SK-N-SH (cell line): ENCODE data around the gene MAD1L1.

ENCODE experiments used
- EP300 ChIP-seq, 2 experiments: IDR thresholded peaks; 2 replicates each; pipeline versions ENCODE4 v1.4.0 to v1.6.1; 2012; ENCODE audit warnings: borderline replicate concordance in 1 of 2, low read depth in 1 of 2, low read length in 1 of 2
- MEF2A ChIP-seq: IDR thresholded peaks from 2 replicates; pipeline ENCODE4 v1.4.0; 2012; ENCODE audit warnings: low read depth, borderline replicate concordance
- POLR2AphosphoS5 ChIP-seq: IDR thresholded peaks from 2 replicates; pipeline ENCODE4 v1.6.1; 2012; ENCODE audit warnings: low read depth, low read length
- SIN3A ChIP-seq: IDR thresholded peaks from 2 replicates; pipeline ENCODE4 v1.6.1; 2012; ENCODE audit warnings: low read depth, mild to moderate bottlenecking, low read length, moderate library complexity, borderline replicate concordance
- SMC3 ChIP-seq: IDR thresholded peaks from 2 replicates; pipeline ENCODE4 v1.6.1; 2012; ENCODE audit warnings: low read depth, low read length, improper control_type of control experiment
- TAF1 ChIP-seq: IDR thresholded peaks from 2 replicates; pipeline ENCODE4 v1.6.1; 2012; ENCODE audit warnings: low read depth, mild to moderate bottlenecking, low read length, moderate library complexity, borderline replicate concordance
- TCF12 ChIP-seq: IDR thresholded peaks from 2 replicates; pipeline ENCODE4 v1.4.0; 2012
- TEAD4 ChIP-seq: IDR thresholded peaks from 2 replicates; pipeline ENCODE4 v1.4.0; 2012; ENCODE audit warnings: mild to moderate bottlenecking, borderline replicate concordance; ENCODE audit not compliant: insufficient read depth
- TF ChIP-seq, protein P1 (sequence below): fragments of 200-600 bp; sonication (generic); IDR thresholded peaks from 2 replicates; pipeline ENCODE4 v1.6.1; 2017; ENCODE audit warnings: antibody characterized with exemption, mild to moderate bottlenecking, moderate library complexity
- TF ChIP-seq, protein P2 (sequence below): IDR thresholded peaks from 2 replicates; pipeline ENCODE4 v1.4.0; 2012; ENCODE audit warnings: low read depth
- TF ChIP-seq, protein P3 (sequence below): IDR thresholded peaks from 2 replicates; pipeline ENCODE4; 2012
- TF ChIP-seq, protein P4 (sequence below): IDR thresholded peaks from 2 replicates; pipeline ENCODE4 v1.6.1; 2012; ENCODE audit warnings: mild to moderate bottlenecking, low read depth, low read length, moderate library complexity

DNA sequence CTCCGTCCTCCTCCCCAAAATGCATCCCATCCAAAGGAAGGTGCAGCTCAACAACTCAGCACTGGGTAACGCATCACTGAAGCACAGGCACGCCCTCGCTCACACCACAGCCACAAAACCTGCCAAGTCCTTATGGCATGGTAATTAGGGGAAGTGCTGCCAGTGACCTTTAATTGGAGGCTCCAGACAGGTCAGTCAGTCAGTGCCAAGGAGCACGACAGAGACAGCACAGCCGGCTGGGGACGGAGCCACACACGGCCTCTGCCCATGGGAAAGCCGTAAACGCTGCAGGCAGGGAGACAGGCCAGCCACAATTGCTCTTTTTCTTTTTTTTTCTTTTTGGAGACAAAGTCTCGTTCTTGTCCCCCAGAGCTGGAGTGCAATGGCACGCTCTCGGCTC lies 146.5 kb downstream of the MAD1L1 start:
- TF ChIP-seq, protein P1, sequence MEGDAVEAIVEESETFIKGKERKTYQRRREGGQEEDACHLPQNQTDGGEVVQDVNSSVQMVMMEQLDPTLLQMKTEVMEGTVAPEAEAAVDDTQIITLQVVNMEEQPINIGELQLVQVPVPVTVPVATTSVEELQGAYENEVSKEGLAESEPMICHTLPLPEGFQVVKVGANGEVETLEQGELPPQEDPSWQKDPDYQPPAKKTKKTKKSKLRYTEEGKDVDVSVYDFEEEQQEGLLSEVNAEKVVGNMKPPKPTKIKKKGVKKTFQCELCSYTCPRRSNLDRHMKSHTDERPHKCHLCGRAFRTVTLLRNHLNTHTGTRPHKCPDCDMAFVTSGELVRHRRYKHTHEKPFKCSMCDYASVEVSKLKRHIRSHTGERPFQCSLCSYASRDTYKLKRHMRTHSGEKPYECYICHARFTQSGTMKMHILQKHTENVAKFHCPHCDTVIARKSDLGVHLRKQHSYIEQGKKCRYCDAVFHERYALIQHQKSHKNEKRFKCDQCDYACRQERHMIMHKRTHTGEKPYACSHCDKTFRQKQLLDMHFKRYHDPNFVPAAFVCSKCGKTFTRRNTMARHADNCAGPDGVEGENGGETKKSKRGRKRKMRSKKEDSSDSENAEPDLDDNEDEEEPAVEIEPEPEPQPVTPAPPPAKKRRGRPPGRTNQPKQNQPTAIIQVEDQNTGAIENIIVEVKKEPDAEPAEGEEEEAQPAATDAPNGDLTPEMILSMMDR = no peak
- TF ChIP-seq SMC3 (no peak), POLR2AphosphoS5 (no peak), TAF1 (no peak), TCF12 (no peak), TEAD4 (no peak), SIN3A (no peak), MEF2A (no peak), EP300 (IDR thresholded peaks at IDR 0.05; ENCODE audit: borderline replicate concordance in 1 of 2, low read depth in 1 of 2, low read length in 1 of 2) (no peak)
- TF ChIP-seq, protein P2, sequence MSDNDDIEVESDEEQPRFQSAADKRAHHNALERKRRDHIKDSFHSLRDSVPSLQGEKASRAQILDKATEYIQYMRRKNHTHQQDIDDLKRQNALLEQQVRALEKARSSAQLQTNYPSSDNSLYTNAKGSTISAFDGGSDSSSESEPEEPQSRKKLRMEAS = no peak
- TF ChIP-seq, protein P3, sequence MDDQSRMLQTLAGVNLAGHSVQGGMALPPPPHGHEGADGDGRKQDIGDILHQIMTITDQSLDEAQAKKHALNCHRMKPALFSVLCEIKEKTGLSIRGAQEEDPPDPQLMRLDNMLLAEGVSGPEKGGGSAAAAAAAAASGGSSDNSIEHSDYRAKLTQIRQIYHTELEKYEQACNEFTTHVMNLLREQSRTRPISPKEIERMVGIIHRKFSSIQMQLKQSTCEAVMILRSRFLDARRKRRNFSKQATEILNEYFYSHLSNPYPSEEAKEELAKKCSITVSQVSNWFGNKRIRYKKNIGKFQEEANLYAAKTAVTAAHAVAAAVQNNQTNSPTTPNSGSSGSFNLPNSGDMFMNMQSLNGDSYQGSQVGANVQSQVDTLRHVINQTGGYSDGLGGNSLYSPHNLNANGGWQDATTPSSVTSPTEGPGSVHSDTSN = no peak
- TF ChIP-seq, protein P4, sequence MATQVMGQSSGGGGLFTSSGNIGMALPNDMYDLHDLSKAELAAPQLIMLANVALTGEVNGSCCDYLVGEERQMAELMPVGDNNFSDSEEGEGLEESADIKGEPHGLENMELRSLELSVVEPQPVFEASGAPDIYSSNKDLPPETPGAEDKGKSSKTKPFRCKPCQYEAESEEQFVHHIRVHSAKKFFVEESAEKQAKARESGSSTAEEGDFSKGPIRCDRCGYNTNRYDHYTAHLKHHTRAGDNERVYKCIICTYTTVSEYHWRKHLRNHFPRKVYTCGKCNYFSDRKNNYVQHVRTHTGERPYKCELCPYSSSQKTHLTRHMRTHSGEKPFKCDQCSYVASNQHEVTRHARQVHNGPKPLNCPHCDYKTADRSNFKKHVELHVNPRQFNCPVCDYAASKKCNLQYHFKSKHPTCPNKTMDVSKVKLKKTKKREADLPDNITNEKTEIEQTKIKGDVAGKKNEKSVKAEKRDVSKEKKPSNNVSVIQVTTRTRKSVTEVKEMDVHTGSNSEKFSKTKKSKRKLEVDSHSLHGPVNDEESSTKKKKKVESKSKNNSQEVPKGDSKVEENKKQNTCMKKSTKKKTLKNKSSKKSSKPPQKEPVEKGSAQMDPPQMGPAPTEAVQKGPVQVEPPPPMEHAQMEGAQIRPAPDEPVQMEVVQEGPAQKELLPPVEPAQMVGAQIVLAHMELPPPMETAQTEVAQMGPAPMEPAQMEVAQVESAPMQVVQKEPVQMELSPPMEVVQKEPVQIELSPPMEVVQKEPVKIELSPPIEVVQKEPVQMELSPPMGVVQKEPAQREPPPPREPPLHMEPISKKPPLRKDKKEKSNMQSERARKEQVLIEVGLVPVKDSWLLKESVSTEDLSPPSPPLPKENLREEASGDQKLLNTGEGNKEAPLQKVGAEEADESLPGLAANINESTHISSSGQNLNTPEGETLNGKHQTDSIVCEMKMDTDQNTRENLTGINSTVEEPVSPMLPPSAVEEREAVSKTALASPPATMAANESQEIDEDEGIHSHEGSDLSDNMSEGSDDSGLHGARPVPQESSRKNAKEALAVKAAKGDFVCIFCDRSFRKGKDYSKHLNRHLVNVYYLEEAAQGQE = no peak
